AG08396 (cell line): Measurements from ENCODE around the gene CPT1C.
A peak's percentile ranks its signal among the peaks of the same experiment; 100 is the strongest.

Experiments used
- DNase-seq: peaks from one replicate; pipeline ENCODE4 v3.0.0; 2012; ENCODE audit warnings: low spot score, mixed read lengths

Gene CPT1C

GRCh38 chr19:49758292-49758691, 67.4 kb downstream of the CPT1C start:
- DNase-seq: peak; percentile 39

- DNase-seq: no peak
Measured at GRCh38 chr19:49761249-49761624, 70.3 kb downstream of the CPT1C start.

GRCh38 chr19:49761625-49762311, 70.9 kb downstream of the CPT1C start:
- DNase-seq: no peak

- no peak for DNase-seq
Measured at GRCh38 chr19:49763230-49763629, 72.3 kb downstream of the CPT1C start, which contains the start of gene TSKS. TSS of gene TSKS (minus strand) at chr19:49763306. CDS start at chr19:49763247, 59 bp downstream.
